A172 (cell line): ENCODE data around the gene DRICH1. TPM values are rescaled to one million over a fixed set of nuclear protein-coding genes. Genes with fewer than 3 reads are reported as not detected.
"Not testable (repeated sequence)": the region's sequence is repeated elsewhere in the genome, so short reads cannot be mapped to it uniquely, and the experiment has no call there.

ENCODE experiments used
- DNase-seq: peaks from one replicate; pipeline ENCODE4 v3.0.0-alpha.2; 2015; ENCODE audit warnings: low spot score
- total RNA-seq: library from RNA; depleted of rRNA; stranded (reverse); fragments of >200 nt; shearing (Covaris generic); gene quantifications from 2 replicates; pipeline ENCODE4 v1.2.3, GENCODE V29; 2014

Gene DRICH1
- total RNA-seq, 1 experiment from 2014 or later, result not detected

DNA sequence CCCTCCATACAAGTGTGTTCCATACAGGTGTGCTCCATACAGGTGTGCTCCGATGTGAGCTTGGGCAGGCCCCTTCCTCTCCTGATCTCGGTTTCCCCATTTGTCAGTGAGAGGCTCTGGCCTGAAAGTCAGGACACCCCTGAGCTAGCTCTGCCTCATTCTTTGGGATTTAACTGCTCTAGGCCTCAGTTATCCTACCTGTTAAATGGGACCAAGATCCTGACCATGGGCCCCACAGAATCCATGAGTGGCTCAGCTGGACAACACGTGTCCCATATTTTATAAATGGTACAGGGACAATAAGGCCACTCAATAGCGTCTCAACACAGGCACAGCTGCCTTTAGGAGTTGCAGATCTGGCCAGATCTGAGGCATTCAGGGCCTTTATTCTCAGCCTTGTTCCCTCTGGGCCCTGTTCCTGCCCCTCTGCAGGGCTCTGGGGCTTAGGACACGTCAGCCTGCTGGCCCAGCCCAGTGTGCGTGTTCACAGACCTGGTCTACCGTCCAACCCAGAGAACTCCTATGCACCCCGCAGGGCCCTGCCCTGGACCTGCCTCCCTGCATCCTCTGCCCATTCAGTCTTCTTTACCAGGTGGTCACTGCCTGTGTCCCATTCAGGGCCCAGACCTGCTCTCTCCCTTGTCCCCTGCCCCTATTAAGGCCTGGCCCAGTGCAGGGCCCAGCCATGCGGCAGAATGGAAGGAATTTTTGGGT, 33.2 kb downstream of the DRICH1 start:
- DNase-seq, result no peak

GRCh38 chr22:23597576-23598268, 34.4 kb downstream of the DRICH1 start:
- not testable (repeated sequence) for DNase-seq

DNA sequence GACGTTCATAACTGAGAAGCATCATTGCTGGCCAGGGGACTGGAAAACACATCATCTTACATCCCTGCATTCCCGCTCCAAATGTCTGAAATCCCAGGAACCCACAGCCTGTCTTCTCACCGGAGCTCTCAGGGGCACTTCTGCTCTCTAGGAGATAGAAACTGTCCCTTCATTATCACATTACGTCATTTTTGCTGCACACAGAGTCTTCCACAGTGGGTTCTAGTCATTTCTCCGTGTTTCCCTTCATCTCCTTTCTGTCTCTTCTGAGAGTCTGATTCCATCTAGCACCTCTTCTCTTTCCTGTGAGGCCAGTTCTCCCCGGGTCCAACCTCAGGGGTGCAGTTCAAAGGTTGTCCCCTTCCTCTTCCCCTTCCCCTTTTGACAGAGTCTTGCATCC, 36.2 kb downstream of the DRICH1 start:
- DNase-seq, result not testable (repeated sequence)

- DNase-seq, result no peak
Measured at GRCh38 chr22:23591846-23592245, 40.3 kb downstream of the DRICH1 start.

GRCh38 chr22:23591201-23591791, 40.8 kb downstream of the DRICH1 start:
- peak; percentile 24 for DNase-seq

GRCh38 chr22:23583836-23584235, 48.3 kb downstream of the DRICH1 start:
- no peak for DNase-seq

- DNase-seq, result no peak
Measured at GRCh38 chr22:23583153-23583552, 49.0 kb downstream of the DRICH1 start.

DNA sequence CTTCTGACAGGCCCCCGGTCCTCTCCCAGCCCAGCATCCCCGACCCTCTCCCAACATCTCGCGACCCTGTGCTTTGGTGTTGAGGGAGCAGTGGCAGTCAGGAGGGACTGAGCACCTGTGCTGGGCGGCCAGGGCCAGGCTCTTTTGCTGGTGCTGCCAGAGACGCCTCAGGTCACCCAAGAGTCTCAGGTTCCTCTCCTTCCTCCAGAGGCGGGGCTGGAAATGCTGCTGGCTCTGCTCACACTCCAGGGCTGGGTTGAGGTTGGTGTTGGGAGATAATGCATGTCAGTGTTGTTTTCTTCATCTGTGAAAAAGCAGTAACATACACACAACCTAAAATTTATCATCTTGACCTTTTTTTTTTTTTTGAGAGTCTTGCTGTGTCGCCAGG, 50.9 kb downstream of the DRICH1 start:
- no peak for DNase-seq

- no peak for DNase-seq
Measured at GRCh38 chr22:23580576-23581259, 51.4 kb downstream of the DRICH1 start.

DNA sequence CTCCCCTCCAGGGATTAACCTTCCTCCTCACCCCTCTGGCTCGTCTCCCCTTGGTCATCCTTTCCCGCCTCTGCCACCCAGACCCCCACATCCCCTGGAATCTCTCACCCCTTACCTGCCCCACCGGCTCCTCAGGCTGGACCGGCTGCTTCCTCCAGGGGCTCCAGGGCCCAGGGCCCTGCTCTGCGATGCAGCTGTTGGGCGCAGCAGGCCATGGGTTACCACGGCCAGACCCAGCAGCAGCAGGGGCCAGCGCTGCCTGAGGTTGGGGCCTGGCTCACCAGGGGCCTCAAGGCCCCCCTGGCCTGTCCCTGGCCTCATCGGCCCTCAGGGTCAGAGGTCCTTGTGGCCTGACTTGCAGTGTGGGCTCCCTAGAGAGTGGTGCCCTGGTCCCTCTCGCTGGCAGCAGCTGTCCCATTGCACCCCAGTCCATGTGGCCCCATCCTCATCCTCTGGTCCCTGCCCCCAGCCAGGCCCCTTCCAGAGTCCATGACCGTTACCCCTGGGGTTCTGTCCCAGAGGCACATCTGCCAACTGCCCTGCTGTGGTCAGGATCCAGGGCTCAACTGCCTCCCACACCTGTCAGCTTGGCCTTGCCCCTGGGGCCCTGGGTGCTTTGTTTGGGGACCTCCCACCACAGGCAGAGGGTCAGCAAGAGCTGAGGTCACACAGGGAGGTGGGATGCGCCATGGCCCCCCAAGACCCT, 52.1 kb downstream of the DRICH1 start, which contains the start of gene IGLL1:
TSS of gene IGLL1 (minus strand) at position 421 of the 706 bp plus-strand sequence. CDS start at position 321, 100 bp downstream.
- no peak for DNase-seq

DNA sequence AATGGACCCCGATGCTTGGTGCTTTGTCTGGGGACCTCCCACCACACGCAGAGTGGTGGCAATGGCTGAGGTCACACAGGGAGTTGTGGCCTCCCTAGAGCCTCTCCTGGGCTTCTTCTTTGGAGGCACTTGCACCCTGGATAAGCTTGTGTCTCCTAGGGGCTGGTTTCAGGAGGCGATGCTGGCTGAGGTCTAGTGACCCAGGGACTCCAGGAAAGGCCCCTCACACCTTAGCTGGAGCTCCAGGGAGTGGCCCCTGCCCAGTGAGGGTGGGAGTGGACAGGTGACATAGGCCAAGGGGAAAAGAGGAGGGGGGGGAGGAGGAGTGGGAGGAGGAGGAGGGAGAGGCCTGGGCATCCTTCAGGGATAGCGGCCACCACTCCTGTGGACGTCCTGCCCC, 52.8 kb downstream of the DRICH1 start:
- DNase-seq, result no peak

DNA sequence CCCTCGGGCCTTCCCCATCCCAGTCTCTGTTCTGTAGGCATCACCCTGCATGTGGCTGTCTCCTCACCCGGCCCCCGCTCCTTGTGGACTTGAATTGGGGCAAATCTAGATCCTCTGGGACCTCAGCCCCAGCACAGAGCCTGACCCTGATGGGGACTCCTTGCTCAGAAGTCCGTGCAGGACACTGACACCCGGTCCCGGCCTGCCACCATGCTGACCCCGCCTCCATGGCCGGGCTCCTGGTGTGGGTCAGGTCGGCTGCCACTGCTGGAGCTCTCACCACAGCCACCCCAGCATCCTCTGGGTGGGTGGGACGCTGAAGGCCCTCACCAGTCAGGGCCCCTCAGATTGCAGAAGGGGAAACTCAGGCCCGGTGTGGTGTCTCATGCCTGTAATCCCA, 53.8 kb downstream of the DRICH1 start:
- no peak for DNase-seq

DNA sequence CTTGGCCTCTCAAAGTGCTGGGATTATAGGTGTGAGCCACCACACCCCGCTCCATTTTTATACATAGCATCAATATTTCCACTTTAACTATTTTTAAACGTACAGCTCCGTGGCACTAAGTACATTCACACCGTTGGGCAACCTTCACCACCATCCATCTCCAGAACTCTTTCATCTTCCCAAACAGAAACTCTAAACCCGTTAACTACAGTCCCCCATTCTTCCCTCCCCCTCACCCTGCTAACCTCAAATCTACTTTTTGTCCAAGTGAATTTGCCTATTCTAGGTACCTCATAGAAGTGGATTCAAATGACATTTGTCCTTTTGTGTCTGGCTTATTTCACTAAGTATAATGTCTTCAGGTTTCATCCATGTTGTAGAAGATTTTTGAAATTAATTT, 55.4 kb downstream of the DRICH1 start:
- DNase-seq, result no peak

DNA sequence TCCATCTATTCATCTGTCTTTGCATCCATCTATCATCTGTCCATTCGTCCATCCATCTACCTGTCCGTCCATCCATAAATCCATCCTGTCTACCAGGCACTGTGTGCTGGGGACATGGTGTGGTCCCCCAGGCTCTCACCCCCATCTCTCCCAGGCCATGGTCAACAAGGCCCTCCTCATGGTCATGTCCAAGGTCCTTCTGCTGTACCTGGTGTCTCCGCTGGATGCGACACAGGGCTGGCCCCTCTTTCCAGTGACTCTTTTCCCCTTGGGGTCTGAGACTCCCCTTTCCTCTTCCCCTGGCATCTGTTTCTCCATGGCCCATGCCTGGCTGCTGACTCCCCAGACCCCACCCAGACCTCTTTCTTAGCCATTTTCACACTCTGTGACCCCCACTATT, 56.5 kb downstream of the DRICH1 start:
- no peak for DNase-seq

DNA sequence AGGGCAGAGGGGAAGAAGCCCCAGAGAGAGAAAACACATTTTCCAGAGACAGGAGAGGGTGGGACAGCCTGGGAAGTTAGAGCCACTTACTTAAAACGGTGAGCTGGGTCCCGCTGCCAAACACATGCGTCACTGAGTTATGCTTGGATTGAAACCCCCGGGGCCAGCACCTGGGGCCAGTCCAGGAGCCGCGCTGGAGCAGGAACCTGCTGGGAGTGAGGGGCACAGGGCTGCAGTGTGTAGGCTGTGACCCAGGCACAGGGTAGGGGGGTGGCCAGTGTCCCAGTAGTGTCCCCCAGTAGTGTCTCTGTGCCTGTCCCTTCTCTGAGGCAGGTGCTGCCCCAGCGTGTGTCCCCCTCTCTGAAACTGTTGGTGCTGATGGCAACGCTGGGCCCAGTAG, 57.2 kb downstream of the DRICH1 start:
- DNase-seq, result no peak

GRCh38 chr22:23574371-23574811, 57.7 kb downstream of the DRICH1 start:
- DNase-seq, result no peak

- DNase-seq, result not testable (repeated sequence)
Measured at GRCh38 chr22:23573701-23574235, 58.4 kb downstream of the DRICH1 start.

- not testable (repeated sequence) for DNase-seq
Measured at GRCh38 chr22:23573106-23573505, 59.0 kb downstream of the DRICH1 start.

GRCh38 chr22:23571486-23571885, 60.6 kb downstream of the DRICH1 start:
- DNase-seq, result no peak

DNA sequence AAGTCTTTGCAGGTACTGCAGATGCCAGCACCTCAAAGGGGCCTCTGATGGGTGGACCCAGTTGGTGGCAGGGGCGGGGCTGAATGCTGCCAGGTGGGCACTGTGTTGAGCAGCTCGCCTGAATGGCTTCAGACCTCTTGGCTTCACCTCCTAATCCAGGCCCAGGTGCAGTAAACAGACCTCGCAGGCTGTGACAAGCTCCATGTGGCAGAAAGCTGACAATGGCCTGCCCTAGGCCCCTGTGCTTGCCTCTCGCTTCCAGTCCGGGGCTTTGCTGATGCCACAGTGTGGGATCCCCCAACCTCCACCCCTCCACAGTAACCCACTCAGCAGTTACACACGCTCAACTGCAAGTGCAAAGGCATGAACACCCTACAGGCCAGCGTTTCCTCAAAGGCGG, 61.4 kb downstream of the DRICH1 start:
- no peak for DNase-seq

DNA sequence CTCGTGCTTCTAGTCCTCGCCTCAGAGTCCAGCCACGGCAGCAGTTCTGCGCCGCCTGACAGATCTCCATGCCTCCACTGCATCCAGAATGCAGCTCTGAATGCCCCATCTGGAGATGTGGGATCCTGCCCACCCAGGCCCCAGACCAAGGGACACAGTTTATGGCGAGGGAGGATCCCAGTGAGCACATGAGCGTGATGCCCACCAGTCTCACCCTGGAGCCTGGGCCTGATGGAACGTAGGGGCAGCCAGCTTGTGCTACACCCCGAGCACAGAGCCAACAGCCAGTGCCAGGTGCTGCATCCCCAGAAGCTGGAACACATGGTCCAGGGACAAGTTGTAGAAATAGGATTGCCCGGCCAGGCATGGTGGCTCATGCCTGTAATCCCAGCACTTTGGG, 62.4 kb downstream of the DRICH1 start:
- no peak for DNase-seq
